ENCODE data around the gene S1PR4.

The S1PR4 gene

GRCh38 chr19:3224346-3225168, 46.0 kb downstream of the S1PR4 start, which contains the start of gene CELF5:
CELF5 (plus strand) TSS chr19:3224661; CDS start chr19:3224740, 79 bp downstream.
- DNase-seq: peak; percentile 24 to 55 (median 44)

GRCh38 chr19:3225169-3225485, 46.6 kb downstream of the S1PR4 start:
- DNase-seq: no peak

GRCh38 chr19:3225677-3226093, 47.1 kb downstream of the S1PR4 start:
- no peak for DNase-seq

GRCh38 chr19:3227054-3227626, 48.6 kb downstream of the S1PR4 start:
- no peak for DNase-seq

GRCh38 chr19:3229346-3229743, 50.8 kb downstream of the S1PR4 start:
- DNase-seq: no peak
